GM18505 (cell line): ENCODE measurements around the gene ABCC8.

Experiments
- ATAC-seq: cut with Tn5 transposase; IDR thresholded peaks from one replicate; pipeline ENCODE4 v1.9.1; 2021; ENCODE audit not compliant: unreplicated experiment
- POLR2A ChIP-seq: IDR thresholded peaks from 4 replicates; pipeline ENCODE4 v1.6.1; 2011; ENCODE audit warnings: borderline replicate concordance; ENCODE audit not compliant: insufficient read depth, insufficient read length; ENCODE audit errors: extremely low read depth

Gene ABCC8

DNA sequence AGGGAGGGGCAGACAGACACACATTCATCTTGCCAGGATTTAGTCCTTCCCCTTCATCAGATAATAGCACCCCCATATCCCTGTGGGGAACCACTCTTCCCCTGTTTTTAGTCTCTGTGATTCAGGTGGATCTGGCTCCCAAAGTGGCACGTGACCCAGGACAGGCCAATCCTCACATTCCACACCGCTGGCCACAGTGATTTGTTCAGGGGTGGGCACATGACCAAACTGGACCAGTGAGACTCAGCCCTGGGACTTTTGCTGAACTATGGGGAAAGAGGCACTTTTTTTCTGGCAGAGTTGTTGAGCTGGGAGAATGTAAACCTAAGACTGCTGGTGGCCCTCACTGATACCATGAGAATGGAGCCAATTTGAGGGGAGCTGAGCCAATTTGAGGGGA lies 69.1 kb downstream of the ABCC8 start:
- no peak for TF ChIP-seq POLR2A
- no peak for ATAC-seq

DNA sequence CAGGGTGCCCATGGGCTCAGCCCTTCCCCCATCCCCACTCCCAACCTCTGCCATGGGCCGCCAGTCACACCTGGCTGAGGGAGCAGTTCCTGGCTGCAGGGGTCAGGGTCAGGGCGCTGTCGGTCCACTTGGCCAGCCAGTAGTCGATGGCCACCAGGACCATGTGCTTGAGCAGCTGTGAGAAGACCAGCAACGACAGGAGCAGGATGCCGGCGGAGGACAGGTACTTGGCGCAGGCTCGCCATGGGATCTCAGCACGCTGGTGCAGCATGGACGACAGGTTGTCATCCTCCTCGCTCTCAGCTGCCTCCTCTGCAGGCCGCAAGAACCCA lies 69.9 kb downstream of the ABCC8 start:
- ATAC-seq = no peak

DNA sequence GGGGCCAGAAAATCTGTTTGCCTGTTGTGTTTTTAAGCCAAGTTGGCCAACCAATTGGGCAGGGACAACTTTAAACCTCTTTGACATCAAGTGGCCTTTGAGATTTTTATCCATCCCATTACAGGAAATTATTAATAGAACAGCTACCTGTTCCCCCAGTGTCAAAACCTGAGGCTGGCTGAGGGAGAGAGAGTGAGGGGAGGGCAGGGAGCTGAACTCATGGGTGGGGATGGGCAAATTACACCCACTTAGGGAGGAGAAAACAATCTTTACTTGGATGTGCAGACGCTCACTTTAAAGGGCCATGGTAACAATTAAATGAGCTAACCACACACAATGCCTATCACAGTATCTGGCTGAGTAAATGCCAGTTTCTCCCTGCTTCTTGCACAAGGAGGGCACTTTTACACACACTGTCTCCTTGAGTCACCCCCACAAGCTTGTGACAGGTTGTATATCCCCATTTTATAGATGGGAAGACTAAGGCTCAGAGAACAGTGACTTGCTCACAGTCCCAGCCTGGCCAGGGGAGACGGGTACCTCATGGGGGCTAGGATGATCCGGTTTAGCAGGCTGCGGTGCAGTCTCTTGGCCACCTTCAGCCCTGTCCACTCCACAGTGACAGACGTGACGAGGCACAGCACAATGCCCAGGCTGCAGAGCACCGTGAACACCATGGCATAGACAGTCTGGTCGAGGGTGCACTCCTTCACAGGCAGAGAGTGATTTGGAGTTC lies 70.4 kb downstream of the ABCC8 start:
- ATAC-seq = no peak
- no peak for TF ChIP-seq POLR2A

More for the DNA sequence above, 69.9 kb downstream of the ABCC8 start:
- no peak for TF ChIP-seq POLR2A

DNA sequence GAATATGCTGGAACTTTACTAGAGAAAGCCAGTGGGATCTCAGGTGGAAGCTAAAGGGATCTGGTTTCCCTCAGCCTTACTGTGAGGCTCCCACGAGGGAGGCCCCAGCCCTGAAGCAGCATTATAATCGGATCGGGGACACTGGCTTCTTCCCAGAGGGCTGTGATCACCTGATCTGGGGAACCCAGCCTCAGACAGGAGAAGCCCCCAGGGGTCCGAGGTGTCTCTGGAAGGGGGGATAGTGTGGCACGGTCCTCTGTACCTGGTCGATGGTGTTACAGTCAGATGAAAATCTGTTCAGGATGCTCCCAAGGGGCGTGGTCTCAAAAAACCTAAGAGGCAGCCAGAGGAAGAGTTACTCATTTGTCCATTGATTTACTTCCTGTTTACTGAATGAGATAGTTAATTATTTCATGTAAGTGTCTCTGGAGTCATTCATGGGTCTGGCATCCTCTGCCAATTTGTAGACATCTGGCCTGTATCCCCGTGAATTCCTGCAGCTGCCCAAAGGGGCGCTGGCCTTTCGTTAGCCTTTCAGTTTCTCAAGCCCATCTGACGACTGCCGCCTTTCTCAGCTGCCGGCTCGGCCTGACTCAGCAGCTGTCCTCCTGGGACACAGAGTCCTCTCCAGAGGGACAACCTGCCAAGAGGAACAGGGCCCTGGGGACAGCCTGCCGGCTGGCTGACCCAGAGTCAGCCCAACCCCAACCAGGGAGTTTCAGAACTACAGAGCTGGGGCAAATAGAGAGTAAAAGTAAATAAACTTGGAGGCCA lies 71.2 kb downstream of the ABCC8 start:
- ATAC-seq = no peak
- TF ChIP-seq POLR2A = no peak

DNA sequence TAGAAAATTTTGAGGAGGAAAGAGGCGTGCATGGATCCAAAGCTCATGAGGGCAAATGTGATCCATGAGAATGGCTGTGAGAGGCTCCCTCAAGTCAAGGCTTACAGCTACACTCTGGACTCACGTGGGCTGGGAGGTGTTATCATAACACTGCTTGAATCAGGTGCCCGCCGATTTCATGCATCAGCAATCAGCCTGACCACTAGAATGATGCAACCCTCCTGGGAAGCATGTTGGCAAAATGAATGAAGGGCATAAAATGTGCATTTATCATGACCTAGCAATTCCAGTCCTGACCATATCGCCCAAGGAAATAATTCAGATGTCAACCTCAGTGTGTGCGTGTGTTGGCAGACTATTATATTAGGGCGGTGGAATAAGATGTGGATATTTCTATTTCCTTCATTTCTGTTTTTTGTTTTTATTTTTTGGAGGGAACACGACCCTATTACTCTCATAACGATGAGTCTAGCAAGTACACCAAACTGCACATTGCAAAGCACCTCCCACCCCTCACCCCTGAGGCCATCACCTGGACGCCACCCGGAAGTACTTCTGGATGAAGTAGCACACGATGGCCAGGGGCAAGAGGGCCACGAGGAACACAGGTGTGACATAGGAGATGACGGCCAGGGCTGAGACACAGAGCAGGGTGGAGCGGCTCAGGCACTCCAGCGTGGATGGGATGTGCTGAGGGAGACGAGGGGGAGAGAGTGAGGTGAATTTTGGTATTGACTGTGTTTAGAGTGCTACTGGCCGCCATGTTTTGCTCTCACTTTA lies 72.5 kb downstream of the ABCC8 start:
- no peak for ATAC-seq
- no peak for TF ChIP-seq POLR2A

DNA sequence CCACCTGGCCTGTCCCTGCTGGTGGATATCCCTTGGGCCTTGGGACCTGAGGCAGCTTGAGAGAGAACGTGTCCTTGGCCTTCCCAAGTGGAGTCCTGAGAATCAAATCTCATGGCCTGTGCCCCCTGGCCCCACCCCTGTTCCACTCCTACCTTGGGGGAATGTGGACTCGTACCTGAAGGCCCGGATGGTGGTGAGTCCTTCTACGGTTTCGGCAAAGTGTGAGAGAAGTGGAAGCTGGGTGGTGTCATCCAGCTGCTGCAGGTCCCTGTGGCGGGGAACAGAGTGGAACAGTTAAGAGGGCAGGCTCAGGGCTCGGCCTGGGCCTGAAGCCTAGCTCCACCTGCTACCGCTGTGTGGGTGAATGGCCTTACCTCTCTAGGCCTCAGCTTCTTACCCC lies 74.2 kb downstream of the ABCC8 start:
- ATAC-seq = no peak
- no peak for TF ChIP-seq POLR2A

DNA sequence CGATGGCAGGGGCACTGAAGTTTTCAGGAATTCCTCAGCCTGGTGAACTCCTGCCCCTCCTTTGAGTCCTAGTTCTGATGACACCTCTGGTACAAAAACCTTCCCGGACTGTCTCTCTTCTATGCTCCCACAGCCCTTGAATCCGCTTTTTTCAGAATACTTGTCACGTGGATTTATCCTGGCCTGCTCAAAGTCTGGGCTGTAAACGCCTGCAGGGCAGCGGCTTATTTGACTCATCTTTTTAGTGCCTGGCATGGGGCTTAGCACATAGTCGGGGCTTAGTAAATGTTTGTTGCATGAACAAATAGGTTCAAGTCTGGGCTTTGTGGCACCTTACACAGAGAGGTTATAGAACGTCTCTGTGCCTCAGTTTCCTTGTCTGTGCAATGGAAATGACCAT lies 74.8 kb downstream of the ABCC8 start:
- no peak for TF ChIP-seq POLR2A
- ATAC-seq = no peak

DNA sequence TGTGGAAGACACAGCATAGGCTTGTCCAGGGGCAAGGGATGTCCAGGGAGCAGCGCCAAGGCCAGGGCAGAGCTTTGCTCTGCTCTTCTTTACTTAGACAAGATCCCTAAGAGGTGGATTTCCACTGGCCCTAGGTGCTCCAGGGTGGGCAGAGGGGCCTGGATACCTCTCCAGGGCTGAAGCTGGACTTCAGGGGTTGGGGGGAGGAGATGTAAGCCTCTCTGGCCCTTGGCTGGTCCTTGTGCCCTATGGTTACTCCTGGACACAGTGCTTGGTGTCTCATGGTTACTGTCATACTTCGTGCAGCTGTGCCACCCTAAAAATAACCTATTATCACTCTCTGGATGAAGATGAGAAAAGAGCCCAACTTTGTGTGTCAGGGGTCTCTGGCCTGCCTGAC lies 75.3 kb downstream of the ABCC8 start:
- TF ChIP-seq POLR2A = no peak
- no peak for ATAC-seq

DNA sequence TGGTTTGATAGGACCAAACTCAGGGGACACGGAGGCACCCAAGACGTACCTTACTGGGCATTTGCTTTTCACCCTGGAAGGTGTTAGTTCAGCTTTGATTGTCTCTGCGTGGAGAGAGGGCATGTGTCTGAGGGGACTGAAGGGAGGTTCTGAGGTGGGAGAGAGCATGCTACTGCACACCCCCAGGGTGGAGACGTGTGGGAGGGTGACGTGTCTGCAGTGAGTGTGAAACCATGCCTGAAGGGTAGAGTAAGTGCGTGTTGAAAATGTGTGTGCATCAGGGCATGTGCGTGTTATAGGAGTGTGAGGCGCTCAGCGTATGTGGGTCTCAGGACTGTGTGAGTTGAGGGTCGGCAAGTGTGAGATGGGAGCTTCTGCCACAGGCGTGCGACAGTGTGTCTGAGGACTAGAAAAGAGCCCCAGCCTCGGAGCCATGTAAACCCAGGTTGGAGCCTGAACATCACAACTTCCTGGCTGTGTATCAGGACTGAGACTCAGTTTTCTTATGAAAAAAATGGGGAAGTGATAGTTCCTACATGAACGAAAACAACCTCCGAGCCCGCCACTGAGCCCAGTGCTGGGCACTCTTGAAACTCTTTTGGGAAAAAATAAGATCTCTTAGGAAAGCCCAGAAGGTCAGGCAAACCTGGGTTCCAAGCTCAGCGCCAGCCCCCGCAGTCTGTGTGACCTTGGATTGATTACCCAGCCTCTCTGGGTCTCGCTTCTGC lies 76.4 kb downstream of the ABCC8 start:
- no peak for ATAC-seq
- no peak for TF ChIP-seq POLR2A

DNA sequence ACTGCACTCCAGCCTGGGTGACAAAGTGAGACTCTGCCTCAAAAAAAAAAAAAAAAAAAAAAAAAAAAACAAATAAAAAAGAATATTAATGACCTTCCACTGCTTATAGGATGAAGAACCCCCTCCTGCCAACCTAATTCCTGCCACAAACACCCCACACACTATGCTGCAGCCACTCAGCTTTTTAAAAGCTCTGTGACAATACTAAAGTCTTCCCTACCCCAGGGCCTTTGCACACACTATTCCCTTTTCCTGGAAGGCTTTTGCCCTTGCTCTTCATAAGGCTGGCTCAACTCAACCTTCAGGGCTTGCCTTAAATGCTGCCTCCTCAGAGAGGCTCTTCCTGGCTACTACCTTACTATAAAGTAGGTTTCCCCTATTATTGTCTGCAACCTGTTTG lies 77.4 kb downstream of the ABCC8 start:
- TF ChIP-seq POLR2A = no peak
- ATAC-seq = no peak

DNA sequence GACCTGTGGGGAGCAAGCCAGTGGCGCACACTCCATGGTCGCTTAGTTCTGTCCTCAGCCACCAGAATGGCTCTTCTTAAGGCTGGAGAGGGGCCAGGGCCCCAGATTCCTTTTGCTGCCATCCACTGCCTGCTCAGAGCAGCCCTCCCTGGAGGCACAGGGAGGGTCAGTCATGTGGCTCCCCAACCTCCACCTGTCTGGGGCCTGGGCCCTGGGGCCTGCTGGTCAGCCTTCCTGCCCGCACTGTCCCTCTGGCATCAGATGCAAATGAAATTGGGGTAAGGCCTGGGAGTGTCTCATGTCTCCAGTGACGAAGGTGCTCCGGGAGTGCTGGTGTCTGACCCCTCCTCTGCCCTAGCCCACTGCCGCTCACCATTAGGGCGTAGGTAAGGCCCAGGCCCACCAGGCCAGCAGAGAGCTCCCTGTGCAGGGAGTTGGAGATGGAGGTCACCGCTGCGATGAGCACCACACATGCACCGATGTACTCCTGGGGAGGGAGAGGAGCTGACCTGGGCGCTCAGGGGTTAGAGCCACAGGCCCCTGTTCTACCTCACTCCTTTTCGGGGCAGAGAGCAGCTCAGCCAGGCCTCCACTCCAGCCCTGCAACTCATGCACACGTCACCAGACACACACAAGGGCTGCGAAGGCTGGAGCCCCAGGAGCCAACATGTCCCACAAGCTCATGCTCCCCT lies 79.2 kb downstream of the ABCC8 start:
- no peak for TF ChIP-seq POLR2A
- ATAC-seq = no peak

DNA sequence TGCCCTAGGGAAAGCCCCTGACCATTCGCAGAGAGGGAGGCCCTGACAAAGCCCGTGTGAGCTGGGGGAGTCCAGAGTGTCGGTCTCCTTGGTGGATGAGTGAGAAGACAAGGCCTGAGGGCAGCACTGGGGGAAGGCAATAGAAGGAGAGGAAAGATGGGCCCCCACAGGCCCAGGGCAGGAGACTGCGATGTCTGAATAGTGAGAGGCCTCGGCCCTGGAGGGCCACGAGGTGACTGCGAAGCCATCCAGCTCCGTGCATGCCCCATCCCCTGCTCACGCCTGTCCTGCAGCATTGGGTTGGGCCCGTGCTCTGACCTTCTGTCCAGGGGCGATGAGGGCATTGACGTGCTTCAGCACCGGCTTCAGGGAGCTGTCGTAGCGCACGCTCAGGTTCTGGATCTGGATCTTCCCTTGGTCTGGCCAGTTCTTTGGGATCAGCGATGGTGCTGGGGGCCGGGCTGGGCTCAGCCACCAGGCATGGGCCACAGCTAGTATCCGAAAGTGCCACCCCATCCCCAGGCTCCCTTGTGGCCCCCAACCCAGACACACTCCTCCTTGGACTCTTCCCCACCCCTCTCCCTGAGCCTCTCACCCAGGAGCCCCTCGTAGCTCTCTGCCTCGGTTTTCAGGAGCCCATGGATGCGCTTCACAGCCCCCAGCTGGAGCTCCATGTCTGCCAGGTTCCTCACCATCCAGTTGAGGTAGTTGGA lies 79.9 kb downstream of the ABCC8 start:
- ATAC-seq = no peak
- no peak for TF ChIP-seq POLR2A

DNA sequence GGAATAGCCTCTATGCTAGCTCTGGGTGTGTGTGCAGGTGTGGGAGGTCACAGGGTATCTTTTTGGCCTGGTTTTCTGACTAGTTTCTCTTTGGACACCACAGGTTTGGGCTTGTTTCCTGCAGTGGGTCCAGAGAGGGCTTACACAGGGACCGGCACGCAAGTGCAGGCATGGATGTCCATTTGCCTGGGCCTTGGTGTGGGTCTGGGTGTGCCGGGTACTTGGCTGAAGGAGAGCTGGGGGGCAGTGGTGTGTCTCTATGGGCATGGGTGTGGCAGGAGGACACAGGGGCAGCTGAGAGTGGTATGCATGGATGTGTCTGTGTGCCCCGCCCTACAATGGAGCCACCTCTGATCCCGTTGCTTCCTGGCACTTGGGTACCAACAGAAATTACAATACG lies 80.7 kb downstream of the ABCC8 start:
- ATAC-seq = no peak
- TF ChIP-seq POLR2A = no peak

DNA sequence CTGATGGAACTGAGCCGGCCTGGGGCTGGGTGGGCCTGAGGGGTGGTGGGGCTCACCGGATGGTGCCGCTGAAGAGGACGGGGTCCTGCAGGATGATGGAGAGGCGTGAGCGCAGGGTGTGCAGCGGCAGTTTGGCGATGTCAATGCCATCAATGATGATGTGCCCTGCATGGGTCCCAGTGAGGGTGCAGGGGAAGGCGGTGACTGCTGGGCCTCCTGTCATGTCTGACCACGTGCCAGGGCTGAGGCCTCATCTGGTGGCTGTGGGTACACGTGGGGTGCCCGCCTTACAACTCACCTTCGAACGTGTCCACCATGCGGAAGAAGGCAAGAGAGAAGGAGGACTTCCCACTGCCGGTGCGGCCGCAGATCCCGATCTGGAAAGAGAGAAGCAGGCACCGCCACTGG lies 81.1 kb downstream of the ABCC8 start:
- TF ChIP-seq POLR2A = no peak
- no peak for ATAC-seq
